UCSD-AML1 (cell line): ENCODE measurements around the gene RPL7A.

ENCODE experiments used
- DNase-seq: peaks from one replicate; lab custom pipeline; 2025; ENCODE audit not compliant: unreplicated experiment; lab: John Stamatoyannopoulos, UW

The RPL7A gene

GRCh38 chr9:133346021-133346785 is 1.8 kb upstream of the RPL7A start:
- no peak for DNase-seq

DNA sequence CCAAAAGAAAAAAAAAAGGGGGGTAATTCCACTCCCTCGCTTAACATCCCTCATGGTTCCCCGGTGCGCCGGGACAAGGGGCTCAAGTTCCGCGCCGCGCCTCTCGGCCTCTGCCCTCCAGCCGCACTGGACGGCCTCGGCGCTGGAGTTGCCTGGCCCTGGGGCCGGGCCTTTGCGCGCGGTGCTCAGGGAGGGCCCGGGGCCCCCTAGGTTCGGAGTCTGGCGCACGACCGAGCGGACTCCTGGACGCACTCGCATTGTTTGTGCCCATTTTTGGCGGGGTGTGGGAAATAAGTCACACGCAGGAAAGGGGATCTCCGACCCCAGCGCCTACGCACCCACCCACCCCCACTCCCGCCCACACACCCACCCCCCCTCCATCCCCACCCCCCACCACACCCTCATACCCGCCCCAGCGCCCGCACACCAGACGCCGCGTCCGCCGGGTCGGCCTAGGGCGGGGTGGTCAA is 468 bp upstream of the RPL7A start:
- DNase-seq: peak; percentile 62

- no peak for DNase-seq
Measured at GRCh38 chr9:133348718-133349573, 928 bp downstream of the RPL7A start.

GRCh38 chr9:133349965-133350616 is 2.1 kb downstream of the RPL7A start:
- no peak for DNase-seq

DNA sequence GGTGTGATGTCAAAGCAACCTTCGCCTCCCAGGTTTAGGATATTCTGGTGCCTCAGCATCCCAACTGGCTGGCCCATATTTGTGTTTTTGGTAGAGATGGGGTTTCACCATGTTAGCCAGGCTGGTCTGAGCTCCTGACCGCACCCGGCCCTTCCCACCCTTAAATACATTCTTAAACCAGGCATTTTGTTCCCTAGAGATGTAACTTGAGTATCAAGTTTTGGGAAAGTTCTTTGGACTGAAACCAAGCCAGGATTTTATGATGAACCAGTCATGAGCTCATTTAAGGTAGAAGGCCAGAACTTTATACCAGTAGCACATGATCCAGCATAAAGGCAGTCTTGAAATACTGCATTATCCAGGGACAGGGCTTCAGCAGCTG is 3.5 kb downstream of the RPL7A start:
- no peak for DNase-seq

GRCh38 chr9:133351908-133352634 is 4.1 kb downstream of the RPL7A start:
- DNase-seq: peak; percentile 72

- DNase-seq: no peak
Measured at GRCh38 chr9:133352635-133353340, 4.8 kb downstream of the RPL7A start.

GRCh38 chr9:133353548-133353947 is 5.5 kb downstream of the RPL7A start:
- DNase-seq: no peak

DNA sequence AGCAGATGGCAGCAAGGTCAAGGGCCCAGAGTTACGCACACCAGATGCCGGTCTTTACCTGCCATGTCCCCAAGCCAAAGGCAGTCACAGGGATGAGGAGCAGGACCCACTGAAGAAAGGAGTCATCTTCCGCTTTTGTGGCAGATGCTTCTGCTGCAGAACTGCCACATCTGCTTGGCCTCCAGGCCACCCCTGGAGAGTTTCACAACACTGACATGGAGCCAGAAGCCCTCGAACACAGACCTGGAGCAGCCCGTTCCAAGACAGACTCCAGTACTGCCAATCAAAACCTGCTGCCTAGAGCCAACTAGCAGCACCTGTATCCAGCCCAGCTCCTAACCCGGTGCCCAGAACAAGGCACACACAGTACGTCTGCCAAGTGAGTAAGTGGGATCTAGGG is 6.7 kb downstream of the RPL7A start:
- no peak for DNase-seq

GRCh38 chr9:133355881-133356357 is 7.9 kb downstream of the RPL7A start:
- peak; percentile 46 for DNase-seq

GRCh38 chr9:133356391-133357091 is 8.5 kb downstream of the RPL7A start, which contains the start of the genes SURF1 and SURF2:
Gene SURF1 (minus strand): TSS chr9:133356487. CDS start chr9:133356453, 34 bp downstream.
Gene SURF2 (plus strand): TSS chr9:133356550. CDS start chr9:133356593, 43 bp downstream.
- DNase-seq: peak; percentile 86

- DNase-seq: no peak
Measured at GRCh38 chr9:133357656-133358055, 9.6 kb downstream of the RPL7A start.

DNA sequence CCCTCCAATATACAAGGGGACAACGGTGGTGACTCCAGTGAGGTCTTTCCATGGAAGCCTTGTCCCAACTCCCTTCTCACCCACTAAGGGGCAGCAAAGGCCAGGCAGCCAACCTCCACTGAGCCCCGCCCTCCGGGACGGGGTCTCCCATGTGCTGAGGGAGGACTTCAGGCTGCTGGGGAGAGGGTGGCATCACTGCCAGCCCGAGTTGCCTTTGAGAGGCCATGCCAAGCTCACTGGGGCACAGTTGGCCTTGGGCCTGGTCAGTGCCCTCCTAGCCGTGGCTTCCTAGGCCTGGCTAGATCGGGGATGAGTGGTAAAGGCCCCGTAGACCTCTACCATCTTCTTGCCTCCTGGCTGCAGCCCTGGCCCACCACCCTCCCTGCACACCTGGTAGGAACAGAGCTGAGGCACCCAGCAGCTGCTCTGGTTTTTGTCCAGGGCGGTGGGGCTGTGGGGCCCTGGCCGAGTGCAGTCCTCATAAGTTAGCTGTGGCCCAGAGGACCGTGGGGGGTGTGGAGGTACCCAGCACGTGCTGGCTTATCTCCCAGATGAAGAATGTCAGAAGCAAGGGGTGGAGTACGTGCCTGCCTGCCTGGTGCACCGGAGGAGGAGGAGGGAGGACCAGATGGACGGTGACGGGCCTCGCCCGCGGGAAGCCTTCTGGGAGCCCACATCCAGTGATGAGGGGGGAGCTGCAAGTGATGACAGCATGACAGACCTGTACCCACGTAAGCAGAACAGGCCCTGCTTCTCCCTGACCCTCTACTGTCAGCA is 11.6 kb downstream of the RPL7A start:
- DNase-seq: peak; percentile 44

DNA sequence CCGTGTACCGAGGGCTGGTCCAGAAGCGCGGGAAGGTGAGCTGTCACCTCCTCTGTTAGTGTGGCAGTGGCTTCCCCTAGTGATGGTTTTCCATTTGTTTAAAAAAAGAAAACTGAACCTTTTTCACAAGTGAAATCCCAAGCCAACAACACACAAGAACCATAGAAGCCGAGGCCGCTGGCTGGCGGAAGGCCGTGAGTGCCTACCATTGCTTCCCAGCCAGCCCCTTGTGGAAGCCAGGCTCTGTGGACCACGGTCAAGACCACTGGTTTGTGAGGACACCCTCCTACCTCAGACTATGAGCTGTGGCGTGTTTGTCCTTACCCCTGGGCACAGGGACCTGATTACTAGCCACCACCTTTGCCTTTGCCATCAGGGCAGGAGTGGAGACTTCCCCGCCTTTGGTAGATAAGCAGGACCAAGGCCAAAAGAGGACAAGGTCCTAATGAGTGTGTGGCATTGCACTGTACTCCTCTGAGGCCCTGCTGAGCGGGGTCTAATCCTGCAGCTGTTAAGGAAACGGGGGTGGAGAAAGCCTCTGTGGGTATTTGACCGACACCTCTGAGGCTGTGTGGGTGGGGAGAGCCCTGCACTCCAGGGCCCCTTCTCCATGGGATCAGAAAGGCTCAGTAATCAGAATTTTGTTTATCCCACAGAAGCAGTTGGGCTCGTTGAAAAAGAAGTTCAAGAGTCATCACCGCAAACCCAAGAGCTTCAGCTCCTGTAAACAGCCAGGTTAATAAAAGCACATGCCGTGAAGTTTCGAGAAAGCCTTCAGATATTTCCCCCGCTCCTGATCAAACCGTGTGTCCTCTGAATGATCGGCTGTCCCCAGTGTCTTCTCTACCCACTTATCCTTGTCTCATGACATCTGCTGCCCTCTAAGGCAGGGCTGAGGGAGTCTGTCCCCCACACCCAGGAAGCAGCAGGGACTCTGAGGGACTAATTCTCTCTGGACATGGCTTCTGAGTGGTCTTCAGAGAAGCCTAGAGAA is 12.7 kb downstream of the RPL7A start:
- DNase-seq: no peak

DNA sequence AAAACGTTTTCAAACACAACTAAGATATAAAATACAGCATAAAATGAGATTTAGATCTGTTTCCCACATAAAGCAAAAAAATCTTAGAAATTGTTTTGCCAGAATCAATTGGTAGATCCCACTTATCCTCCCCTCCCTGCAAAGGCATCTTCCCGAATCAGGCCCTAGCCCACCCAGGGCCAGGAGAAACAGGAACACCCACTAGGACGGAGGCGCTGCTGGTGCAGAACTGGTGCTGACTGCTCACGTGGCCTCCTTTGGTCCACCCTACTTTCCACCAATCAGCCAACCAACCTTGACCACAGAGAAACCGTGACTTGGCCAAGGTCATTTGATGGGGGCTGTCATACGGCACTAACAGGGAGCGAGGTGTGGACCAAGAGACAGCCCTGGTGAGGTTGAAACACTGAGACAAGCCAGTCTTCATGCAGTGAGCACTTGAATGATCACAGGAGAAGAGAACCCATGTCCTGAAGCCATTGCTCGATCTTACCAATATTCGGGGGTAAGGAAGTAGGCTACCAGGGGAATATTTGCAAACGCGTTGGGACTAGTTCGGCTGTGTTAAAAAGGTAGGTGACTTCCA is 13.6 kb downstream of the RPL7A start:
- DNase-seq: no peak

DNA sequence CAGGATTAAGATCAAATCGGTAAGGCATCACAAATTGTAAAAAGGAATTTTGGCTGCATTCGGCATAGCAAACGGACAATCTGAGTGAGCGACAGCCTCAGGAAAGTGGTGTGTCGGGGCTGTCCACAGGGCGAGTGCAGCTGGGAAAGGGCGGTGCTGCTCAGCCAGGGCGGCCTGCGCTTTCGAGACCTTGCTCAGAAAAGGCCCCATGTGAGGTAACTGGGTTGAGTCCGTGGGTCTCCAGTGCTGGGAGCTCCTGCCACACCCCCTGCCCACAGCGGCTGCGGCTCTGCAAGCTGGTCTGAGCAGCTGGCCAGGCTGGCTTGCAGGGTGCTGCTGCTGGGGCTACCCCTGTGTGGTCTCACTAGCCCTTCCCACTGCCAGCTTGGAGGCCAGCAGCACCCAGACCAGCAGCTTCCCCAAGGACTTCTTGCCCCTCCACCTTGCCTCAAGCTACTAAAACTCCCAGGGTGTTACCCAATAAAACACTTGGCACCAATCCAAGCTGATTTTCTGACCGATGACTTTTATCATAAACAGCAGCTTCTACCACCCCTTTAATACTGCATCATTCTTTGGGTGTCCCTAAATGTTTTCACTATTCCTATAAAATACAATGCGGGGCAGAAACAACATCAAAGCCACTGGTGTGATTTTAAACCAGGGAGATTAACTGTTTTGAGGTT is 14.5 kb downstream of the RPL7A start:
- DNase-seq: no peak
